ENCODE results near the gene FUNDC2.

Gene FUNDC2

DNA sequence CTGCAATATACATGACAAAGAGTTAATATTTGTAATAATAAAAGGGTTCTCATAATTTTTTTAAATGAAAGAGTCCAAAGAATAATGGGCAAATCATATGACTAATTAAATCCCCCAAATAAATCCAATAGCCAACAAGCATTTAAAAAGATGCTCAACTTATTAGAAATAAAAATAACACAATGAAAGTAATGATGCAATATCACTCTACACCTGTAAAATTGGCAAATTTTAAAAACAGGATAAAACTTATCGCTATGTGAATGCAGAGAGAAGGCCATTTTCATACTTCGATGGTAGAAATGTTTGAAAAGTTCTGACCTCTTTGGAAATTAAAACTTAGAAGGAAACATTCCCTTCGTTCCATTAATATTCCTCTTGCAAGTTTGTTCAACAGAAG lies 6.1 kb upstream of the FUNDC2 start:
- TF ChIP-seq, protein P1, sequence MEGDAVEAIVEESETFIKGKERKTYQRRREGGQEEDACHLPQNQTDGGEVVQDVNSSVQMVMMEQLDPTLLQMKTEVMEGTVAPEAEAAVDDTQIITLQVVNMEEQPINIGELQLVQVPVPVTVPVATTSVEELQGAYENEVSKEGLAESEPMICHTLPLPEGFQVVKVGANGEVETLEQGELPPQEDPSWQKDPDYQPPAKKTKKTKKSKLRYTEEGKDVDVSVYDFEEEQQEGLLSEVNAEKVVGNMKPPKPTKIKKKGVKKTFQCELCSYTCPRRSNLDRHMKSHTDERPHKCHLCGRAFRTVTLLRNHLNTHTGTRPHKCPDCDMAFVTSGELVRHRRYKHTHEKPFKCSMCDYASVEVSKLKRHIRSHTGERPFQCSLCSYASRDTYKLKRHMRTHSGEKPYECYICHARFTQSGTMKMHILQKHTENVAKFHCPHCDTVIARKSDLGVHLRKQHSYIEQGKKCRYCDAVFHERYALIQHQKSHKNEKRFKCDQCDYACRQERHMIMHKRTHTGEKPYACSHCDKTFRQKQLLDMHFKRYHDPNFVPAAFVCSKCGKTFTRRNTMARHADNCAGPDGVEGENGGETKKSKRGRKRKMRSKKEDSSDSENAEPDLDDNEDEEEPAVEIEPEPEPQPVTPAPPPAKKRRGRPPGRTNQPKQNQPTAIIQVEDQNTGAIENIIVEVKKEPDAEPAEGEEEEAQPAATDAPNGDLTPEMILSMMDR (IDR thresholded peaks at IDR 0.05): no peak

DNA sequence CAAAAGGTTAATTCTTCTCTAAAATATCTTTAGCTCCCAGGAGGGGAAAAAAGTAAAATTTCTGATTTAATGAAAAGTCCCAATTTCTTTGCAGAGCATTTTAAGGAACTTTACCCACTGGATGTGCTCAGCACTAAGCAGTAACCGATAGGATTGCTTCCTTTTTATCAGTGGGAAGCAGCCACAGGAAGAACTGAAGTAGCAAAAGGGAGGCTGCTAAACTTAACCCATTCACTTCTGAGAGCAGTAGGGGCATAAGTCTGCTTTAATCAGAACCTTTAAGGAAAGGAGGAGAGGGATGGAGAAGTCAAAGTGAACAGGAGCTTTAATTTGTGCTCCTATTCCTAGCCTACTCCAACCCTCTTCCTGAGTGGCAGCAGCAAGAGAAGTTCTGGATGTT lies 4.1 kb upstream of the FUNDC2 start, which contains the start of gene F8:
TSS of gene F8 (minus strand) at position 139 of the 400 bp plus-strand sequence. CDS start 171 bp downstream, outside the sequence.
- TF ChIP-seq, protein P1 (IDR thresholded peaks at IDR 0.05): no peak

DNA sequence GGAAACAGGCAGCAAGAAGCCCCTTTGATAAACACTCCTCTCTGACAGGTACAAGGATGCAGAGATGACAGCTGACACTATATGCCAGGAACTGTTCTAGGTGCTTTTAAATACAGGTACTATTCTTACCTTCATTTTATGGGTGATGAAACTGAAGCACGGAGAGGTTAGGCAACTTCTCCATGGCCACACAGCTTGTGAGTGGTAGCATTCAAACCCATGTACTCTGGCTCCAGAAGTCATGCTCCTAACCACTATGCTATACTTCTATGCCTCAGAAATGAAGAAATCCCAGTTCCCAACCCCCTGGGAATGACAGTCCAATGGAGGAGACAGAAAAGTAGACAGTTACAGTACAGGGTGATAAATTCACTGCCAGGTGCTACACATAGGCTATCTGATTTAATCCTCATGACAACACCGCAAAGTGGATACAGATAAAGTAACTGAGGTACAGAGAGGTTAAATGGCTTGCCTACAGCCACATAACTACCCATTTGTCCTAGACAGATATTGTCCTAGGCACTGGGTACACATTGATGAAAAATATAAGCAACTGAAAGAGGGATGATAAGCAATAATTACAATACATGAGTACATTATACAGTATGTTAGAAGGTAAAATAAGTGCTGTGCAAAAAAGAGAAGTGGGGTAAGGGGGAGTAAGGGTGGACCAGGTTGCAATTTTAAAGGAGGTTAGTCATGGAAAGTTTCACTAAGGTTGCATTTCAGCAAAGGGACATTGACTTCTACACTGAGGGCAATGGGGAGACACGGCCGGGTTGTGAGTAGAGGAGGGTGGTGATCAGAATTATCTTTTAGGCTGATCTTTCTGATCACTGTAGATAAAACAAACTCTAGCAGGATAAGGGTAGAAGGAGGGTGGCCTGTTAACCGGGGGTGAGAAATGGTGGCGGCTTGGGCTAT lies 2.5 kb upstream of the FUNDC2 start:
- TF ChIP-seq, protein P1 (IDR thresholded peaks at IDR 0.05): no peak

DNA sequence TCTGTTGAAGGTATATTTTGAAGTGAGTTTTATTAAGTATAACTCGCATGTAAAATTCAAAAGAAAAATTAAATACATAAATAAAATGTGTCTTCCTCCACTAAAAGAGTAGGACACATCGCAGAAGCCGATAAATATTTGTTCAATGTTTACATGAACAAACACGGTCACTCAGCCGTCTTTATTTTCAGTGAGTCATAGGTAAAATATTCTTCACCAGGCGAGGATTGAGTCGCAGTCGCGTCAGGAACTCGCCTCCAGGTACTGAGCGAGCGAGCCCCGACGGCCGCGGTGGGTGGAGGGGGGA lies 271 bp upstream of the FUNDC2 start:
- TF ChIP-seq, protein P1 (IDR thresholded peaks at IDR 0.05): no peak

DNA sequence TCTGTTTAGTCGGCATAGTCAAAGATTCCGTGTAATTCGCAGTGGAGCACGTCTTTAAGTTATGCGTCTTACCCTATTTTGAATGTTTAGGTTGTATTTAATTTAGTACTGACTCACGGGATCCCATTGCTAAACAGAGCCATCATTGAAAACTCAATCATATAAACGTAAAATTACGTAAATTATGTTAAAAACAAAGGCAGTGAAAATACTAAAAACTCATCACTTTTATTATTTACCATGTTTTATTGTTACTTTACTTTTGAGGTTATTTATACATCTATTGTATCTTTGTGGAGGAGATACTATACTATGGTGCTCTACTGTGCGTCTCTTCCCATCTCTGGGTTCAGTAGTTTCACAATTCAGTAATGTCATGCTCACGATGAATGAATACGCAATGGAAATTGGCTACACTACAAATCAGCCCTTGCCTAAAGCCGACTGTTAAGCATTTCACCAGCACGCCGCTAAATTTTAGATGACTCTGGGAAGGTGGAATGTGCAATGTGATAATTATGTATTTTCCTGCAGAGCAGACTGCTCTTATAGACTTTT lies 944 bp downstream of the FUNDC2 start:
- TF ChIP-seq, protein P1 (IDR thresholded peaks at IDR 0.05): no peak

DNA sequence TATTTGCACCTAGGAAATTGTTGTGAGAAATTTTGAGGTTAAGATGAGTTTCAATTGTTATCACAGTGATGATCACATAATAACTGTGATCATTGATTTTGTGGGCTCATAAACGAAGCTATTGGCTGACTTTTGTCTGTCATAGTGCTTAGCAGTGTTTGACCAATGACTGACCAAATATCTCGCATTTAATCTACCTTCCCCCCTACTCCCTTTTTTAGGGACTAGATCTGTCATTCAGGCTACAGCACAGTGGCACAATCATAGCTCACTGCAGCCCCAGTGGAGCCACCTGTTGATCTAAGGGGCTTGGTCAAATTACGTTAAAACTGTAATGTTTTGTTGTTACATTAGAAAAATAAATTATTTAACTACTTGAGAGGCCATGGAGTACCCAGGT lies 1.5 kb downstream of the FUNDC2 start:
- TF ChIP-seq, protein P1 (IDR thresholded peaks at IDR 0.05): no peak

DNA sequence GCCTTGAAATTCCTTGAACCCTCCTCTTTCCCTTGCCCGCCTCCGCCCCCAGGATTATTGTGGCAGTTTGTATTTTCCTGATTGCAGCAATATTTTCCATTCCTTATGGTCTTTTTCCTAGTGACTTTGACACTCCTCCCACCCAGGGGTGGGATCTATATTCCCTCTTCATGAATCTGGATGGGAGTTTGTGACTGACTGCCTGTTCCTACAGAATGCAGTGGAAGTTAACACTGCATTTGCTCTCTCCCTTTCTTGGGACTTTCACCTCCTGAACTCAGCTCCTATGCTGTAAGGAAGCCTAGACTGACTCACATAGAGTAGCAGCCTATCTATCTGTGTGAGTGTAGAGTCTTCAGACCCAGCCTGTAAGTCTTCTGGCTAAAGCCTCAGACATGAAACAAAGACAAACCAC lies 2.2 kb downstream of the FUNDC2 start:
- TF ChIP-seq, protein P1 (IDR thresholded peaks at IDR 0.05): no peak

Measured in LNCAP (cell line).